Nephron (organoid): ENCODE measurements around the gene SMG6.
"Not testable (repeated sequence)": the region's sequence is repeated elsewhere in the genome, so short reads cannot be mapped to it uniquely, and the experiment has no call there.

ENCODE experiments used
- H3K27ac Mint-ChIP-seq, 3 experiments: 2 replicates each; pipeline ENCODE4 v1.8.0; 2020; ENCODE audit warnings: mixed read lengths in 3 of 3, mild to moderate bottlenecking in 2 of 3, moderate library complexity in 1 of 3
- H3K27me3 Mint-ChIP-seq: 2 replicates; pipeline ENCODE4 v1.8.0; 2021; ENCODE audit warnings: low read depth, mild to moderate bottlenecking, moderate library complexity, mixed read lengths
- H3K36me3 Mint-ChIP-seq: 2 replicates; pipeline ENCODE4 v1.8.0; 2020; ENCODE audit warnings: low read depth, mixed read lengths
- H3K4me1 Mint-ChIP-seq: 2 replicates; pipeline ENCODE4 v1.8.0; 2020; ENCODE audit warnings: mixed read lengths
- H3K4me3 Mint-ChIP-seq, 3 experiments: 2 replicates each; pipeline ENCODE4 v1.8.0; 2020; ENCODE audit warnings: mild to moderate bottlenecking in 3 of 3, mixed read lengths in 3 of 3, moderate library complexity in 2 of 3
- H3K9me3 Mint-ChIP-seq: 2 replicates; pipeline ENCODE4 v1.8.0; 2020; ENCODE audit warnings: mixed read lengths
- TF ChIP-seq, protein P1 (sequence below), 3 experiments: fragments of 200-600 bp; sonication (generic); IDR thresholded peaks; one replicate each; pipeline ENCODE4 v1.5.0; 2021; ENCODE audit warnings: antibody characterized with exemption in 3 of 3; ENCODE audit not compliant: unreplicated experiment in 3 of 3

Gene SMG6

DNA sequence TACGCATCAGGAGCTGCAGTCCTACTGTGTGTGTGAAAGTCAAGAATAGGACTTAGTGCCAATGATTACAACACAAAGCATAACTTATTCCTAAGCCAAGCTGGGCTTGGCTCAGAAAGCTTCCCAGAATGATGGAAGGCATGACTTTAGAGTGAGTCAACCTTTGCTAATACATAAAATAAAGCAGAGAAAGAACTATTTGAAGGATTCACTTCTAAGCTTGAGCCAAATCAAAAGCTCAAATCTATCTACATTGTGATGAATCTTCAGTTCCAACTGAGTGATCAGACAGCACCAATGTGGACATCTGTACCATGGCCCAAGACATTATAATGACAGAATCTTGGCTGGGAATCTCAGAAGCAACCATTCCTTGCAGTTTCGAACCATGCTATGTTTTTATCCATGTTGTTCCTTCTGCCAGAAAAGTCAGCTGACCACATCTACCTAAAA is 41.4 kb downstream of the SMG6 start:
- Mint-ChIP-seq H3K27me3 (no peaks in the 10 kb centered on the region), H3K36me3 (peaks cover 44% of the 10 kb centered on the region), H3K9me3 (no peaks in the 10 kb centered on the region), H3K4me1 (peaks cover 44% of the 10 kb centered on the region), H3K27ac (peak overlapping the region in 2 of 3 experiments; percentile 83 to 86), H3K4me3 (peak overlapping the region in 1 of 3 experiments; percentile 36)
- TF ChIP-seq, protein P1, sequence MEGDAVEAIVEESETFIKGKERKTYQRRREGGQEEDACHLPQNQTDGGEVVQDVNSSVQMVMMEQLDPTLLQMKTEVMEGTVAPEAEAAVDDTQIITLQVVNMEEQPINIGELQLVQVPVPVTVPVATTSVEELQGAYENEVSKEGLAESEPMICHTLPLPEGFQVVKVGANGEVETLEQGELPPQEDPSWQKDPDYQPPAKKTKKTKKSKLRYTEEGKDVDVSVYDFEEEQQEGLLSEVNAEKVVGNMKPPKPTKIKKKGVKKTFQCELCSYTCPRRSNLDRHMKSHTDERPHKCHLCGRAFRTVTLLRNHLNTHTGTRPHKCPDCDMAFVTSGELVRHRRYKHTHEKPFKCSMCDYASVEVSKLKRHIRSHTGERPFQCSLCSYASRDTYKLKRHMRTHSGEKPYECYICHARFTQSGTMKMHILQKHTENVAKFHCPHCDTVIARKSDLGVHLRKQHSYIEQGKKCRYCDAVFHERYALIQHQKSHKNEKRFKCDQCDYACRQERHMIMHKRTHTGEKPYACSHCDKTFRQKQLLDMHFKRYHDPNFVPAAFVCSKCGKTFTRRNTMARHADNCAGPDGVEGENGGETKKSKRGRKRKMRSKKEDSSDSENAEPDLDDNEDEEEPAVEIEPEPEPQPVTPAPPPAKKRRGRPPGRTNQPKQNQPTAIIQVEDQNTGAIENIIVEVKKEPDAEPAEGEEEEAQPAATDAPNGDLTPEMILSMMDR (IDR thresholded peaks at IDR 0.05; ENCODE audit: unreplicated experiment in 3 of 3), result no peak

DNA sequence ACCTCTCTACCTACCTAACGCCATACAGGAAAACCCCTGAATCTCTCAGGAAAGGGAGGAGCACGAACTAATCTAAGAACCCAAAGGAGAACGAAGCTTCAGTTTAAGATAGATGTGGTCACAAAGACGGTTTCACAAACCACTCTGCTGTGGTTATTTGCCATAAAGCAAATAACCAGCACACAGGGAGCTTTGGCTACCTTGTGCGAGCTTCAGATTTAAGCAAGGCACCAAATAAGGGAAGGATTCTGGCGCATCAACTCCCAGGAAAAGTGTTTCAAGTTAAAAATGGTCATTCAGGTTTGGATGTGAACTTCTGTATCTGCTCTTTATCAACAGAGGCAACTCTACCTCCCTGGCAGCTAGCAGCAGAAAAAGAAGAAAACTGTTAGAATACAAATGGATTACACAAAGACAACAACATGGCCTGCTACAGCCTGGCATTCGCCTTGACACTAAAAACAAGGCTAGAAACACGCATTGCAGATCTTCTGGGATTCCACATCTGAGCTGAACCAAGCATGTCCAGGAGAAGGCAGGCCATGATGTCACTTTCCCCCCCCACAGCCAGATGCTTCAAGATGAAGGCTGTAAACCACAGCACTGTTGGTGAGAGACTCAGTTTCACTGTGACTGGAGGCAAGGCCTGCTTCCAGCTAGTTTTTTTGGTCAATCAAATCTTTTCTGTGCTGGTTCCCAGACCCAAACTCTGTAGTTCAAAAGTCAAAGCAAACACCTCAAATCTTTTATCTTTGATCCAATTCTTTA is 43.6 kb downstream of the SMG6 start:
- Mint-ChIP-seq H3K4me1 (peaks cover 36% of the 10 kb centered on the region), H3K4me3 (no peak overlapping the region), H3K27me3 (no peaks in the 10 kb centered on the region), H3K36me3 (peaks cover 49% of the 10 kb centered on the region), H3K27ac (peak overlapping the region in 2 of 3 experiments; percentile 56 to 62), H3K9me3 (no peaks in the 10 kb centered on the region)
- TF ChIP-seq, protein P1 (IDR thresholded peaks at IDR 0.05; ENCODE audit: unreplicated experiment in 3 of 3), result no peak

DNA sequence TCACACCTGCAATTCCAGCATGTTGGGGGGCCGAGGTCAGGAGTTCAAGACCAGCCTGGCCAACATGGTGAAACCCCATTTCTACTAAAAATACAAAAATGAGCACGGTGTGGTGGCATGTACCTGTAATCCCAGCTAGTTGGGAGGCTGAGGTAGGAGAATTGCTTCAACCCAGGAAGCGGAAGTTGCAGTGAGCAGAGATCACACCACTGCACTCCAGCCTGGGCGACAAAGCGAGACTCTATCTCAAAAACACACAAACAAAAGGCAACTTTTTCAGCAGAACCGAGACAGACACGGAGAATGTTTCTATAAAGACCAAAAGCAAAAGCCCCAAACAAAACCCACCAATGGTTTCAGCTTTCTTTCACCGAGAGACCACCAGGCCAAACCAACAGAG is 44.8 kb downstream of the SMG6 start:
- H3K27me3 Mint-ChIP-seq, H3K9me3 Mint-ChIP-seq, H3K4me3 Mint-ChIP-seq, H3K27ac Mint-ChIP-seq: not testable (repeated sequence)
- peaks cover 57% of the 10 kb centered on the region for H3K36me3 Mint-ChIP-seq
- peaks cover 25% of the 10 kb centered on the region for H3K4me1 Mint-ChIP-seq

DNA sequence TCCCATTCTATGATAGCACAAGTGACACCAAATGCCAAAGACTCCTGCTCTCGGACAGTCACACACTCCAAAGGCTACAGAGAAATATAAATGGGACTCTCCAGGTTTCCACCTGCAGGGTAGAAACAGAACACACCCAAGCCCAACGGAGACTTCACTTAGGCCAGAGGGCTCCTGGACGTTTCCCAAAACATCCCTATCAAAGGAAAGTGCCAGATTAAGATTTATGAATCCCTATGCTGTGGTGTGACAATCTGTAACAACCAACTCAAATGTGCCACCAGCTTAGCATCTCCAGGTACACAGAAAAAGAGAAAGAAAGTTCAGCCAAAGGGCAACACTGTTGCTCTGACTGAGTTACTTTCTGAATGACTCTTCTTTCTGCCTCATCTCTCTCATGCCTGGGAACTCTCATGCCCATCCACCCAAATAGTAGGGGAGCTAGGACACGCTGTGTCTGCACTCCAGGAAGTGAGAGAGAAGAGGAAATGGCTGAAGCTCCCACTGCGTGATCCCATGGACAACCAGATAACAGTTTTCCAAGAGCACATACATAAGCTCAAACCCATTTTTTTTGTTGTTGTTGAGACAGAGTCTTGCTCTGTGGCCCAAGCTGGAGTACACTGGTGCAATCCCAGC is 49.7 kb downstream of the SMG6 start:
- peaks cover 3% of the 10 kb centered on the region for H3K9me3 Mint-ChIP-seq
- H3K36me3 Mint-ChIP-seq, result peaks cover 69% of the 10 kb centered on the region
- TF ChIP-seq, protein P1 (IDR thresholded peaks at IDR 0.05; ENCODE audit: unreplicated experiment in 3 of 3), result no peak
- H3K27ac Mint-ChIP-seq, result no peak overlapping the region
- H3K4me3 Mint-ChIP-seq, result no peak overlapping the region
- no peaks in the 10 kb centered on the region for H3K4me1 Mint-ChIP-seq
- H3K27me3 Mint-ChIP-seq, result peaks cover 3% of the 10 kb centered on the region

DNA sequence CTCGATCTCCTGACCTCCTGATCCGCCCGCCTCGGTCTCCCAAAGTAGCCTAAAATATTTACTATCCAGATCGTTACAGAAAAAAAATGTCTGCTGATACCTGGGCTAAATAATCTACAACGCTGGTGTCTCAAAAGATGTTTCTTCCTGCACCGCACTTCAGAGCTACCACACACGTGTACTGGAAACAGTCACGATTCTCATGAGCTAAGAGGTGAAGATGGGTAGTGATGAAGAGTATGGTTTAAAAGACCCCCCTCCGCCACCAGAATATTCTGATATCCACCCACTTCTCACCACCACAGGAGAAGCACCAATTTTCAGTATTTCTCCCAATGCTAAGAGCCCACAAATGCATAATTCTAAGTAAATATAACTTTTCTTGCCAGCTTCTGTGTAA is 50.2 kb downstream of the SMG6 start:
- no peak overlapping the region for H3K27ac Mint-ChIP-seq
- H3K27me3 Mint-ChIP-seq, result peaks cover 3% of the 10 kb centered on the region
- H3K4me1 Mint-ChIP-seq, result no peaks in the 10 kb centered on the region
- TF ChIP-seq, protein P1 (IDR thresholded peaks at IDR 0.05; ENCODE audit: unreplicated experiment in 3 of 3), result no peak
- peaks cover 71% of the 10 kb centered on the region for H3K36me3 Mint-ChIP-seq
- H3K4me3 Mint-ChIP-seq, result no peak overlapping the region
- H3K9me3 Mint-ChIP-seq, result peaks cover 3% of the 10 kb centered on the region

DNA sequence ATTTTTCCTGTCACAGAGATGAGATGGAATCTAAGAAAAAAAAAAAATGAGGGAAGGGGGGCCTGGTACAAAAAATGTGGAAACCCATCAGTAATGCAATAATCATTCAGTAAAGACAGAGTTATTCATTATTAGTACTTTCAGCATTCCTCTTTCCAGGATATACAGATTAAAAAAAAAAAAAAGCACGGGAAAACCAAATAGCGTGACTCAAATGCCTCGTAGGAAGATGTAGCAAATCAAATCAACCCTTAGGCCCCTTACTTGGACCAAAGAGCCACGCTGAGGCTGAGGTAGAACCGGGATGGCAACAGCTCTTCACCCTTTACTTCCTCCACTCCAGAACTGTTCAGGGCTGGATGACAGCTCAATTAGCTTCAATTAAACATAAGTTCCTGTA is 52.5 kb downstream of the SMG6 start:
- Mint-ChIP-seq H3K9me3 (peaks cover 3% of the 10 kb centered on the region), H3K36me3 (peaks cover 60% of the 10 kb centered on the region), H3K27me3 (peaks cover 3% of the 10 kb centered on the region), H3K4me3 (no peak overlapping the region), H3K27ac (no peak overlapping the region), H3K4me1 (no peaks in the 10 kb centered on the region)
- TF ChIP-seq, protein P1 (IDR thresholded peaks at IDR 0.05; ENCODE audit: unreplicated experiment in 3 of 3), result no peak
